AG04449 (cell line): ENCODE data around the gene DOK5.

Experiments used
- CTCF ChIA-PET: fragments of 350-600 bp; formaldehyde crosslinking; extraction: SDS; loops from one replicate; lab custom pipeline; 2021; ENCODE audit warnings: antibody characterized with exemption; lab: Yijun Ruan, JAX
- POLR2A ChIA-PET: fragments of 400-600, 350-600 bp; formaldehyde crosslinking; extraction: SDS; loops from one replicate; lab custom pipeline; 2020; ENCODE audit warnings: antibody characterized with exemption, inconsistent platforms; lab: Yijun Ruan, JAX
- DNase-seq: peaks from one replicate; pipeline ENCODE4 v3.0.0-alpha.2; 2010; ENCODE audit warnings: low read depth, low spot score
- H3K4me3 ChIP-seq: 2 replicates; pipeline ENCODE4 v1.5.1; 2011; ENCODE audit warnings: low read depth, mild to moderate bottlenecking, control low read depth, low read length
- CTCF ChIP-seq: IDR thresholded peaks from one replicate; pipeline ENCODE4 v1.5.1; 2011; ENCODE audit warnings: mild to moderate bottlenecking, moderate library complexity, low read length, control low read depth, inconsistent platforms; ENCODE audit not compliant: insufficient read depth; ENCODE audit errors: missing control alignments

The DOK5 gene

GRCh38 chr20:54608039-54608745 lies 132.8 kb downstream of the DOK5 start:
- DNase-seq, result no peak
- no peak for TF ChIP-seq CTCF
- ChIA-PET POLR2A (no interaction called here), CTCF (interaction anchor here (0.9 kb wide), 1 partner anchor 37 kb away, joined by 3 read pairs; no protein-coding TSS in a partner anchor)
- no peak overlapping the region for H3K4me3 ChIP-seq

GRCh38 chr20:54608943-54609342 lies 133.6 kb downstream of the DOK5 start:
- no peak overlapping the region for H3K4me3 ChIP-seq
- DNase-seq, result no peak
- ChIA-PET POLR2A (no interaction called here), CTCF (interaction anchor here (0.9 to 1.1 kb wide), 2 partner anchors 37 to 39 kb away, joined by 3 read pairs; no protein-coding TSS in a partner anchor)
- TF ChIP-seq CTCF, result no peak

GRCh38 chr20:54611708-54612412 lies 136.5 kb downstream of the DOK5 start:
- no peak for TF ChIP-seq CTCF
- no peak for DNase-seq
- POLR2A ChIA-PET, result no interaction called here
- CTCF ChIA-PET, result interaction anchor here (1.4 to 1.5 kb wide), 2 partner anchors 12 to 392 kb away, joined by 4 read pairs; no protein-coding TSS in a partner anchor
- no peak overlapping the region for H3K4me3 ChIP-seq

GRCh38 chr20:54618412-54618811 lies 143.0 kb downstream of the DOK5 start:
- POLR2A ChIA-PET, result no interaction called here
- no peak overlapping the region for H3K4me3 ChIP-seq
- no peak for TF ChIP-seq CTCF
- no peak for DNase-seq
- CTCF ChIA-PET, result no interaction called here

- no peak overlapping the region for H3K4me3 ChIP-seq
- ChIA-PET POLR2A (no interaction called here), CTCF (no interaction called here)
- TF ChIP-seq CTCF, result no peak
- no peak for DNase-seq
Measured at GRCh38 chr20:54619181-54619580, 143.8 kb downstream of the DOK5 start.

- POLR2A ChIA-PET, result no interaction called here
- H3K4me3 ChIP-seq, result no peak overlapping the region
- no peak for DNase-seq
- no peak for TF ChIP-seq CTCF
- CTCF ChIA-PET, result no interaction called here
Measured at GRCh38 chr20:54619682-54620081, 144.3 kb downstream of the DOK5 start.
